Measurements from ENCODE around the gene FBXL22. TPM values are rescaled to one million over a fixed set of nuclear protein-coding genes. Genes with fewer than 3 reads are reported as not detected.

The FBXL22 gene
- total and polyA plus RNA-seq, 2 of the 8 experiments (the other 6 are each of a cell fraction or from before 2014, with no cell fraction given): 0.09 to 0.47 TPM

GRCh38 chr15:63597821-63598220, 634 bp downstream of the FBXL22 start (continued):
- TF ChIP-seq CHD7 (IDR thresholded peaks at IDR 0.05; ENCODE audit: insufficient replicate concordance, low read length): no peak
- no peak for TF ChIP-seq TAF1 (IDR thresholded peaks at IDR 0.05; ENCODE audit: low read depth, low read length)
- no peak for TF ChIP-seq RNF2 (IDR thresholded peaks at IDR 0.05; ENCODE audit: borderline replicate concordance, low read depth, low read length, missing control alignments, poor library complexity, severe bottlenecking)
- no peak for TF ChIP-seq TBP (IDR thresholded peaks at IDR 0.05; ENCODE audit: low read depth, low read length)
- TF ChIP-seq ATF2 (IDR thresholded peaks at IDR 0.05; ENCODE audit: low read length): no peak
- TF ChIP-seq SP1 (IDR thresholded peaks at IDR 0.05; ENCODE audit: low read depth, low read length): no peak
- no peak for TF ChIP-seq CTCF (IDR thresholded peaks at IDR 0.05; ENCODE audit: control extremely low read depth in 1 of 3, insufficient read depth in 1 of 3, low read depth in 1 of 3, low read length in 3 of 3)

Data from H1 (cell line).